T-cell (primary cell): ENCODE data around the gene AHSG. TPM values are rescaled to one million over a fixed set of nuclear protein-coding genes. Genes with fewer than 3 reads are reported as not detected.
"Not testable (repeated sequence)": the region's sequence is repeated elsewhere in the genome, so short reads cannot be mapped to it uniquely, and the experiment has no call there.

ENCODE experiments used
- ATAC-seq, 4 experiments: fragments of 200-7000 bp in 3 of 4; fragments of 150-1000 bp in 1 of 4; cut with Tn5 transposase; replicated peaks in 1 of 4; 1 replicate in 3 of 4; 2 replicates in 1 of 4; pipeline ENCODE4 v1.10.0; 2021; ENCODE audit warnings: moderate library complexity in 3 of 4, mild to moderate bottlenecking in 2 of 4, moderate number of reproducible peaks in 1 of 4
- CTCF ChIA-PET, 2 donors: fragments of 300-600 bp; sonication (Branson Sonifier 250); formaldehyde crosslinking; loops; one replicate each; lab custom pipeline; 2022; ENCODE audit warnings: antibody characterized with exemption in 2 of 2; lab: Charles Lee
- POLR2A ChIA-PET, 2 donors: fragments of 300-600 bp; sonication (Branson Sonifier 250); formaldehyde crosslinking; loops; one replicate each; lab custom pipeline; 2022; ENCODE audit warnings: antibody characterized with exemption in 2 of 2; lab: Charles Lee
- DNase-seq, 35 experiments: peaks; one replicate each; pipeline versions ENCODE4 v3.0.0 to v3.0.0-alpha.2; 2013 to 2023
- H3K27ac ChIP-seq: one replicate; pipeline ENCODE4 v1.5.1; 2013; ENCODE audit warnings: low read length
- H3K27me3 ChIP-seq, 2 experiments: replicated peaks in 1 of 2; 1 replicate in 1 of 2; 2 replicates in 1 of 2; pipeline versions ENCODE4 v1.6.1 to v1.7.0; 2013; ENCODE audit warnings: low read length in 1 of 2, mixed read lengths in 1 of 2; ENCODE audit not compliant: control insufficient read depth in 2 of 2, insufficient read depth in 2 of 2; ENCODE audit errors: extremely low read depth in 1 of 2
- H3K36me3 ChIP-seq, 2 donors: 1 replicate in 1 of 2; 2 replicates in 1 of 2; pipeline versions ENCODE4 v1.6.1 to v1.7.0; 2013; ENCODE audit warnings: low read length in 1 of 2; ENCODE audit not compliant: control insufficient read depth in 2 of 2, insufficient read depth in 1 of 2; ENCODE audit errors: extremely low read depth in 1 of 2
- H3K4me1 ChIP-seq, 2 experiments: 1 replicate in 1 of 2; 2 replicates in 1 of 2; pipeline versions ENCODE4 v1.6.1 to v1.7.0; 2013; ENCODE audit warnings: low read length in 2 of 2, mixed read lengths in 1 of 2; ENCODE audit not compliant: insufficient read depth in 2 of 2, control insufficient read depth in 1 of 2; ENCODE audit errors: extremely low read depth in 1 of 2
- H3K4me3 ChIP-seq, 2 donors: 1 replicate in 1 of 2; 2 replicates in 1 of 2; pipeline versions ENCODE4 v1.5.1 to v1.7.0; 2013; ENCODE audit warnings: mild to moderate bottlenecking in 2 of 2, low read length in 1 of 2, moderate library complexity in 1 of 2; ENCODE audit not compliant: control insufficient read depth in 1 of 2; ENCODE audit errors: extremely low read depth in 1 of 2
- H3K9me3 ChIP-seq: 2 replicates; pipeline ENCODE4 v1.7.0; 2013
- H3K27ac Mint-ChIP-seq, 2 donors: one replicate each; pipeline ENCODE4 v1.8.0; 2020 to 2021; ENCODE audit warnings: mild to moderate bottlenecking in 2 of 2, mixed read lengths in 2 of 2
- H3K27me3 Mint-ChIP-seq, 2 donors: one replicate each; pipeline ENCODE4 v1.8.0; 2021 to 2022; ENCODE audit warnings: mixed read lengths in 2 of 2
- H3K36me3 Mint-ChIP-seq: one replicate; pipeline ENCODE4 v1.8.0; 2021; ENCODE audit warnings: mixed read lengths
- H3K4me1 Mint-ChIP-seq, 3 donors: one replicate each; pipeline ENCODE4 v1.8.0; 2020 to 2022; ENCODE audit warnings: mixed read lengths in 3 of 3, mild to moderate bottlenecking in 1 of 3
- H3K4me3 Mint-ChIP-seq, 3 donors: one replicate each; pipeline ENCODE4 v1.8.0; 2020 to 2022; ENCODE audit warnings: mild to moderate bottlenecking in 3 of 3, mixed read lengths in 3 of 3, moderate library complexity in 3 of 3
- H3K9me3 Mint-ChIP-seq, 3 donors: one replicate each; pipeline ENCODE4 v1.8.0; 2020 to 2022; ENCODE audit warnings: mixed read lengths in 3 of 3
- WGBS: methylation state at CpG from one replicate; pipeline ENCODE4 v1.1.5; 2013; ENCODE audit warnings: missing lambda C conversion rate; ENCODE audit not compliant: insufficient coverage; 5-methylcytosine and 5-hydroxymethylcytosine counted together
- total RNA-seq, 35 experiments: library from RNA in 6 of 35; stranded (reverse) in 6 of 35; fragments of 120-200 nt in 1 of 35; gene quantifications; one replicate each; pipeline versions ENCODE4 v1.2.1 to v1.2.4 and lab custom pipeline; 2013 to 2026

AHSG gene
- total RNA-seq, 5 donors from 2014 or later (not counting 1 experiment from before 2014, with no cell fraction given): 1.8 to 1.9 (median 1.9) TPM; not detected in 2

DNA sequence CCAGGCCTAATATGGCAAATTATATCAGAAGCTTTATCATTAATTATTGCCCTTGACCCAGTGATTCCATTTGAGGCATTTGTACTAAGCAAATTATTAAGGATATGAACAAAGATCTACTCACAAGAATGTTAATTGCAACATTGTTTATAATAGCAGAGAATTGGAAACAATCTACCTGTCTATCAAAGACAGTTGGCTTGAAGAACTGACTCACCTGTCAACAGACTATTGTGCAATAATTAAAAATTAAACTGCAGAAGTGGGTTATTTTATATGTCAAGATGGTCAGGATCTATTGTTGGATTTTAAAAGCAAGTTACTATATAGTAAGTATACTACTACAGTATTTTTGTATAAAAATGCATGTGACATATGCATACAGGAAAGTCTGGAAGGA is 20.6 kb downstream of the AHSG start:
- ATAC-seq: no peak
- Histone ChIP-seq H3K27me3 (peaks cover 0 to 5% of the 10 kb centered on the region in 2 experiments), H3K9me3 (no peaks in the 10 kb centered on the region), H3K4me3 (no peak overlapping the region), H3K4me1 (no peaks in the 10 kb centered on the region), H3K27ac (no peak overlapping the region), H3K36me3 (no peaks in the 10 kb centered on the region)
- no peak for DNase-seq
- CTCF ChIA-PET: interaction anchor here in 1 of 2 donors (1.1 kb wide), 1 partner anchor 16 kb away, joined by 3 read pairs; no protein-coding TSS in a partner anchor
- Mint-ChIP-seq H3K36me3 (no peaks in the 10 kb centered on the region), H3K27ac (no peak overlapping the region), H3K4me1 (no peaks in the 10 kb centered on the region), H3K4me3 (no peak overlapping the region), H3K9me3 (no peaks in the 10 kb centered on the region), H3K27me3 (peaks cover 13 to 22% of the 10 kb centered on the region in 2 donors)
- POLR2A ChIA-PET: no interaction called here

DNA sequence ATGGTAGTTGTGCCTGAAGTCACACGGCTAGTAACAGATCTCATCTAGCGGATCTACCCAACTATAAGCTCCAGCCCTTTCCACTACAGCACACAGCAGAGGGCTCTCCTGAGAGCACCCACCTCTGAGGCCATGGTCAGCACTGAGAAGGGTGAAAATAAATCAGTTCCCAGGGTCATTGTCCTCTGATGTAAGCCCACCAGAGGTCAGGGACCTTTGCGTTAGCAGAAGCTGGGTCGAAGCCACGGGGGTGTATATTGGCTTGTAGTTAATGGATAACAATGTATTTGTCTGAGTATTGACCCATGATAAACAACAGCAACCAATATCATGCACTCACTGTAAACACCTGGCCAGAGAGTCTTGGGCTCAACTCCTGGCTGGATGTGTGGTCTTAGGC is 21.3 kb downstream of the AHSG start:
- H3K4me1 ChIP-seq, H3K9me3 ChIP-seq, H3K4me3 ChIP-seq, H3K4me3 Mint-ChIP-seq, POLR2A ChIA-PET, H3K9me3 Mint-ChIP-seq, H3K36me3 Mint-ChIP-seq, H3K27me3 ChIP-seq, H3K27ac ChIP-seq, H3K27ac Mint-ChIP-seq, DNase-seq, H3K4me1 Mint-ChIP-seq, H3K36me3 ChIP-seq, ATAC-seq, CTCF ChIA-PET: not testable (repeated sequence)
- peaks cover 19 to 28% of the 10 kb centered on the region in 2 donors for H3K27me3 Mint-ChIP-seq
- WGBS: no CpG with 5 or more reads among the region's 5 CpGs

DNA sequence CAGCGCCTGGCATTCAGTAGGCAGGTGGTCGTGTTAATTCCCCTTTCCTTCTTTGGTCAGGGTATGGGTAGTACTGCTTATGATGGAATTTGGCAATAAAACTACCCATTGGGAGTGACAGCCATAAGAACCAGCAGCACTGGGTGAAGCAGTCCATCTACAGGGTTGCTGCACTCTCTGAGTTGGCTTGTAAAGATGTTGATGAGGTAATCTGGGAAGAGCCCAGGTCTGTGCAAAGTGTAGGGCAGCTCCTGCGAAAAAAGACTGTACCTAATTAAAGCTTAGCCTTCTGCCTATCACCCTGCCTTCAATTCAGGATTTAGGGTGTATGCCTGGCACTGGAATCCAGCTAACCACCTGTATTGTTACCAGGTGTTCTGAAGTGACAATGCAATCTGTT is 22.7 kb downstream of the AHSG start:
- peaks cover 0 to 9% of the 10 kb centered on the region in 2 experiments for H3K27me3 ChIP-seq
- H3K4me3 Mint-ChIP-seq: no peak overlapping the region
- H3K36me3 Mint-ChIP-seq: no peaks in the 10 kb centered on the region
- no peaks in the 10 kb centered on the region for H3K4me1 Mint-ChIP-seq
- DNase-seq (no peak), ATAC-seq (no peak)
- no peaks in the 10 kb centered on the region for H3K9me3 Mint-ChIP-seq
- no peak overlapping the region for H3K27ac Mint-ChIP-seq
- H3K4me1 ChIP-seq: no peaks in the 10 kb centered on the region
- peaks cover 15 to 27% of the 10 kb centered on the region in 2 donors for H3K27me3 Mint-ChIP-seq
- 90% methylated on average over 2 of the region's 3 CpGs for WGBS
- no peaks in the 10 kb centered on the region for H3K9me3 ChIP-seq
- ChIA-PET CTCF (no interaction called here), POLR2A (no interaction called here)
- no peak overlapping the region for H3K4me3 ChIP-seq
- H3K27ac ChIP-seq: no peak overlapping the region
- H3K36me3 ChIP-seq: no peaks in the 10 kb centered on the region

DNA sequence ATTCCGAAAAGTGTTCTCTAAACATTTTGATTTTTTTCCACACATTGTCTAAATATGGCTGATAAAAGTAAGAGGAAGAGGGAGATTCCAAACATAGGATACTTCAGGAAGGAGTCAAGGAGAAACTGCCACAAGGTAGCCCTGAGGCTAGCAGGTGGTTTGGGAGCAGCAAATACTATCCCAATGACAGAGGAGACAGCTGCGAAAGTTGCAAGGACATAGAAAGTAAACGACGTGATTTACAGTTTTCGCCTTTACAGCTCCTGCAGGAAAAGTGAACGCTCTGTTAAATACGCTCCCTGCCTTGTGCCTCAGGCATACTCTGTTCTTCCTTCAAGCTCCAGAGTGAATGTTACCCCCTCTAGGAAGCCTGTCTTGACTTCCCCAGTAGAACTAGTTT is 23.7 kb downstream of the AHSG start:
- POLR2A ChIA-PET: no interaction called here
- Mint-ChIP-seq H3K36me3 (no peaks in the 10 kb centered on the region), H3K9me3 (no peaks in the 10 kb centered on the region), H3K27ac (no peak overlapping the region), H3K27me3 (peaks cover 18 to 26% of the 10 kb centered on the region in 2 donors), H3K4me1 (no peaks in the 10 kb centered on the region), H3K4me3 (no peak overlapping the region)
- no peaks in the 10 kb centered on the region for H3K36me3 ChIP-seq
- 97% methylated on average over 6 of the region's 7 CpGs for WGBS
- ATAC-seq (no peak), DNase-seq (no peak)
- H3K27ac ChIP-seq: no peak overlapping the region
- no peak overlapping the region for H3K4me3 ChIP-seq
- no peaks in the 10 kb centered on the region for H3K4me1 ChIP-seq
- peaks cover 0 to 10% of the 10 kb centered on the region in 2 experiments for H3K27me3 ChIP-seq
- H3K9me3 ChIP-seq: no peaks in the 10 kb centered on the region
- CTCF ChIA-PET: no interaction called here

DNA sequence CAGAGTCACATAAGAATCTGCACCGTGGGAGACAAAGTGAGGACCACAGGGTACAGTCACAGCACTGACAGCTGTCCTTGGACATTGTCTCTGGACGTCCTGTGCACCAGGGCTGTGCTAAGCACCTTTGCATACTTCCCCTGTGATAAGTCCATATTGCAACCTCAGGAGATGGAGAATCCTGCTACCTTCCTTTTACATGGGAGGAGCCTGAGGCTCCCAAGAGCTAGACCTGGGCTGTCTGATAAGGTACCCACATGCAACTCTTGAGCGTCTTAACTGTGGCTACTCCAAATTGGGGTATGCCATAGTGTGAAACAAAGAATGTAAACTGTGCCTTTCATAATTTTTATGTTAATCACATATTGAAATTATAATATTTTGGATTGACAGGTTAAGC is 24.8 kb downstream of the AHSG start:
- ChIA-PET POLR2A (no interaction called here), CTCF (no interaction called here)
- WGBS: 65% methylated on average over 2 of the region's 3 CpGs
- no peaks in the 10 kb centered on the region for H3K9me3 Mint-ChIP-seq
- Histone ChIP-seq H3K4me3 (no peak overlapping the region), H3K4me1 (no peaks in the 10 kb centered on the region), H3K27ac (no peak overlapping the region), H3K27me3 (peaks cover 0 to 10% of the 10 kb centered on the region in 2 experiments), H3K9me3 (no peaks in the 10 kb centered on the region), H3K36me3 (no peaks in the 10 kb centered on the region)
- no peaks in the 10 kb centered on the region for H3K4me1 Mint-ChIP-seq
- ATAC-seq (no peak), DNase-seq (no peak)
- H3K4me3 Mint-ChIP-seq: no peak overlapping the region
- H3K36me3 Mint-ChIP-seq: no peaks in the 10 kb centered on the region
- H3K27ac Mint-ChIP-seq: no peak overlapping the region
- H3K27me3 Mint-ChIP-seq: peaks cover 18 to 30% of the 10 kb centered on the region in 2 donors

DNA sequence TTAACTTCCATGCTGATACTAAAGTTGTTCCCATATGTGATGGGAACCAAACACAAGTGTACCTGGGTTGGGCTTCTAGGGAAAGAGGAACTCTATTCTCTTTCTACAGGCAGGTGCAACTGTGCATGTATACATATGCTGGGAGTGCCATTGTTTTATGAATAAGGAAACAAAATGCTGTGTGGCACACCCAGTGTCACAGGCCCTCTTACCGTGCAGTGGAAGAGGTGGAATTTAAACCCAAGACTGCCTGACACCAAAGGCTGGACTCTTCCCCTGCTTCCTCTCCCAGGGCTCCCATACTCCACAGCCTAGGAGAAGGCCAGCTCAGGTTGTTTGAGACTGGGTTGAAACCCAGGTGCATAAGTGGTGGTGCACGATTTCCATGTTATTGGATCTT is 25.4 kb downstream of the AHSG start:
- Mint-ChIP-seq H3K27me3 (peaks cover 18 to 30% of the 10 kb centered on the region in 2 donors), H3K36me3 (no peaks in the 10 kb centered on the region), H3K27ac (no peak overlapping the region), H3K4me3 (no peak overlapping the region), H3K4me1 (no peaks in the 10 kb centered on the region), H3K9me3 (no peaks in the 10 kb centered on the region)
- no peak for DNase-seq
- no peak for ATAC-seq
- ChIA-PET POLR2A (no interaction called here), CTCF (no interaction called here)
- Histone ChIP-seq H3K36me3 (no peaks in the 10 kb centered on the region), H3K4me3 (no peak overlapping the region), H3K4me1 (no peaks in the 10 kb centered on the region), H3K27ac (no peak overlapping the region), H3K27me3 (peaks cover 0 to 10% of the 10 kb centered on the region in 2 experiments), H3K9me3 (no peaks in the 10 kb centered on the region)
- no CpG with 5 or more reads among the region's 2 CpGs for WGBS
